HG03565 (cell line): Measurements from ENCODE around the gene SULT1A3.
"Not testable (repeated sequence)": the region's sequence is repeated elsewhere in the genome, so short reads cannot be mapped to it uniquely, and the experiment has no call there.

ENCODE experiments used
- ATAC-seq: cut with Tn5 transposase; IDR thresholded peaks from one replicate; pipeline ENCODE4 v1.9.1; 2021; ENCODE audit warnings: mild to moderate bottlenecking, moderate library complexity; ENCODE audit not compliant: unreplicated experiment

The SULT1A3 gene

GRCh38 chr16:30199049-30199448 lies at the start of gene SULT1A3:
Gene SULT1A3, plus strand, starts transcription at chr16:30199255. Its CDS starts 1,474 bp downstream, at chr16:30200729.
- ATAC-seq = not testable (repeated sequence)

- no peak for ATAC-seq
Measured at GRCh38 chr16:30151091-30151490, 48.0 kb upstream of the SULT1A3 start.

DNA sequence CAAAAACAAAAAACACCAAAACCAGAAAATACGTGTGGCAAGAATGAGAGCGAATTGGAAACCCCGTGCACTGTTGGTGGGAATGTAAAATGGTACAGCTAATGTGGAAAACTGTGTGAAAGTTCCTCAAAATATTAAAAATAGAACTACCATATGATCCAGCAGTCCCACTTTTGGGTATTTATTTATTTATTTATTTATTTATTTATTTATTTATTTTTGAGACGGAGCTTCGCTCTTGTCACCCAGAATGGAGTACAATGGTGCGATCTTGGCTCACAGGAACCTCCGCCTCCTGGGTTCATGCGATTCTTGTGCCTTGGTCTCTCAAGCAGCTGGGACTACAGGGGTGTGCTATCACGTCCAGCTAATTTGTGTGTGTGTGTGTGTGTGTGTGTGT lies 46.5 kb upstream of the SULT1A3 start:
- ATAC-seq = no peak

DNA sequence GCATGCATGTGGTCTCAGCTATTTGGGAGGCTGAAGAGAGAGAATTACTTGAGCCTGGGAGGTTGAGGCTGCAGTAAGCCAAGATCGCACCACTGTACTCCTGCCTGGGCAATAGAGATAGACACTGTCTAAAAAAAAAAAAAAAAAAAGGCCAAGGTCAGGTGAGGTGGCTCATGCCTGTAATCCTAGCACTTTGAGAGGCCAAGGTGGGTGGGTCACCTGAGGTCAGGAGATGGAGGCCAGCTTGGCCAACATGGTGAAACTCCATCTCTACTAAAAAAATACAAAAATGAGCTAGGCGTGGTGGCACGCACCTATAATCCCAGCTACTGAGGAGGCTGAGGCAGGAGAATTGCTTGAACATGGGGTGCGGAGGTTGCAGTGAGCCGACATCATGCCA lies 43.9 kb upstream of the SULT1A3 start:
- no peak for ATAC-seq

- ATAC-seq = no peak
Measured at GRCh38 chr16:30157214-30157613, 41.8 kb upstream of the SULT1A3 start.

DNA sequence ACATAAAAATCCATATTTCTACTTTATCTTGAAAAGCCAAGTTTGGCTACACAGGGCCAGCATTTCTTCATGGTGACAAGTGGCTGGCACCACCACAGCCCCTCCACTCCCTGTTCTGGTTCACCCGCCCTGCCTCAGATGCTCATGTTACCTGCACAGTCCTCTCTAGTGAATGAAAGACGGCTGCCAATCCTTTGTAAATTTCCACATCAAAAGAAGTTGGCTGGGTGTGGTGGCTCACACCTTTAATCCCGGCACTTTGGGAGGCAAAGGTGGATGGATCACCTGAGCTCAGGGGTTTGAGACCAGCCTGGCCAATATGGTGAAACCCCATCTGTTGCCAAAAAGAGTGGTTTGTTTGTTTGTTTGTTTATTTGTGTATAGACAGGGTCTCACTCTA lies 35.5 kb upstream of the SULT1A3 start:
- ATAC-seq = no peak

DNA sequence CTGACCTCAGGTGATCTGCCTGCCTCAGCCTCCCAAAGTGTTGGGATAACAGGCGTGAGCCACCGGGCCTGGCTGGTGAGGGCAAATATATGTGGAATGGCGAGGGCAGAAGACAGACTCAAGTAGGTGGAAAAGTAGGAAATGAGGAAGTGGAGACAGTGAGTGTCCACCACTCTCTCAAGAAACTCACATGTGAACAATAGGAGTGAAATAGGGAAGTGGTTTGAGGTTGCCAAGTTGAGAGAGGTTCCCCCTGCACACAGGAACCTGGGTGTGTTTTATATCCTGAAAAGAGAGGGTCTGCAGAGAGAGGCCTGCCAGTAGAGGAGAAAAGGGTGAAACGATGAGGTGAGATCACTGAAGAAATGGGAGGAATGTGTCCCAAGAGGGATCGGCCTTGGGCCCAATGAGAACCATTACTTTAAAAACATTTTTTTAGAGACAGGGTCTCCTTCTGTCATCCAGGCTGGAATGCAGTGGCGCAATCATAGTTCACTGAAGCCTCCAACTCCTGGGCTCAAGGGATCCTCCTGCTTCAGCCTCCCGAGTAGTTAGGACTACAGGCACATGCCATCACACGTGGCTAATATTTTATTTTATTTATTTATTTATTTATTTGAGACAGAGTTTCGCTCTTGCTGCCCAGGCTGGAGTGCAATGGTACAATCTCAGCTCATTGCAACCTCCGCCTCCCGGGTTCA lies 32.7 kb upstream of the SULT1A3 start:
- no peak for ATAC-seq

DNA sequence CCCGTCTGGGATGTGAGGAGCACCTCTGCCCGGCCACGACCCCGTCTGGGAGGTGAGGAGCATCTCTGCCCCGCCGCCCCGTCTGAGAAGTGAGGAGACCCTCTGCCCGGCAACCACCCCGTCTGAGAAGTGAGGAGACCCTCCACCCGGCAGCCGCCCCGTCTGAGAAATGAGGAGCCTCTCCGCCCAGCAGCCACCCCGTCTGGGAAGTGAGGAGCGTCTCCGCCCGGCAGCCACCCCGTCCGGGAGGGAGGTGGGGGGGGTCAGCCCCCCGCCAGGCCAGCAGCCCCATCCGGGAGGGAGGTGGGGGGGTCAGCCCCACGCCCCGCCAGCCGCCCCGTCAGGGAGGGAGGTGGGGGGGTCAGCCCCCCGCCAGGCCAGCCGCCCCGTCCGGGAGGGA lies 30.3 kb upstream of the SULT1A3 start:
- not testable (repeated sequence) for ATAC-seq

DNA sequence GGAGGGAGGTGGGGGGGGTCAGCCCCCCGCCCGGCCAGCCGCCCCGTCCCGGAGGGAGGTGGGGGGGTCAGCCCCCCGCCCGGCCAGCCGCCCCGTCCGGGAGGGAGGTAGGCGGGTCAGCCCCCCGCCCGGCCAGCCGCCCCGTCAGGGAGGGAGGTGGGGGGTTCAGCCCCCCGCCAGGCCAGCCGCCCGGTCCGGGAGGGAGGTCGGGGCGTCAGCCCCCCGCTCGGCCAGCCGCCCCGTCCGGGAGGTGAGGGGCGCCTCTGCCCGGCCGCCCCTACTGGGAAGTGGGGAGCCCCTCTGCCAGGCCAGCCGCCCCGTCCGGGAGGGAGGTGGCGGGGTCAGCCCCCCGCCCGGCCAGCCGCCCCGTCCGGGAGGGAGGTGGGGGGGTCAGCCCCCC lies 29.6 kb upstream of the SULT1A3 start:
- not testable (repeated sequence) for ATAC-seq

DNA sequence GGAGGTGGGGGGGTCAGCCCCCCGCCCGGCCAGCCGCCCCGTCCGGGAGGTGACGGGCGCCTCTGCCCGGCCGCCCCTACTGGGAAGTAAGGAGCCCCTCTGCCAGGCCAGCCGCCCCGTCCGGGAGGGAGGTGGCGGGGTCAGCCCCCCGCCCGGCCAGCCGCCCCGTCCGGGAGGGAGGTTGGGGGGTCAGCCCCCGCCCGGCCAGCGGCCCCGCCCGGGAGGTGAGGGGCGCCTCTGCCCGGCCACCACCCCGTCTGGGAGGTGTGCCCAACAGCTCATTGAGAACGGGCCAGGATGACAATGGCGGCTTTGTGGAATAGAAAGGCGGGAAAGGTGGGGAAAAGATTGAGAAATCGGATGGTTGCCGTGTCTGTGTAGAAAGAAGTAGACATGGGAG lies 28.9 kb upstream of the SULT1A3 start:
- ATAC-seq = not testable (repeated sequence)

DNA sequence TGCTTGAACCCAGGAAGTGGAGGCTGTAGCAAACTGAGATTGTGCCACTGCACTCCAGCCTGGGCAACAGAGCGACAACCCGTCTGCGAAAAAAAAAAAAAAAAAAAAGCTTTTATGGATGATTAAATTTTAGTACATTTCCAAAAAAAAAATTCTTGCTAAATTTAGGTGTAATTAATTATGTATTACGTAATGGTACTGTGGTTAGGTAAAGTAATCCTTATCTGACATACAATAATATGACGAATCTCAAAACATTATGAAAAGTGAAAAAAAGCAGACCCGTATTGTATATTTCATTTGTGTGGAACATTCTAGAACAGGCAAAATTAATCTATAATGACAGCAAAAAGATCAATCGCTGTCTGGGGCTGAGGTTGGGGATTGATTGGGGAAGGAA lies 26.0 kb upstream of the SULT1A3 start:
- ATAC-seq = no peak

GRCh38 chr16:30176876-30177275 lies 22.2 kb upstream of the SULT1A3 start:
- not testable (repeated sequence) for ATAC-seq

DNA sequence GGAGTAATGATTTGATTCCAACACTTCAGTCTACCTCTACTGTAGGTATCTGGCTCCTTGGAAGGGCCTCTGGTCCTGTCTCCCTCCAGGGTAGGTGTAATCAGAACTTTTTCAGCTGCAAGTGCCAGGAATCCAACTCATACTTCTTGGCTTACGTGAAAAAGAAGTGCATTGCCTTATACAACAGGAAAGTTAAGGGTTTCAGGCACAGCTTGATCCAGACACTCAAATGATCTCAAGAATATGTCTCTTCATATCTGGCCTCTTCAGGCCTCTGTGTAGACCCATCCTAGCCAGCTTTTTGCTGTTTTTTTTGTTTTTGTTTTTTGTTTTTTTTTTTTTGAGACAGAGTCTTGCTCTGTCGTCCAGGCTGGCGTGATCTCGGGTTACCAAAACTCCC lies 19.9 kb upstream of the SULT1A3 start:
- ATAC-seq = no peak

DNA sequence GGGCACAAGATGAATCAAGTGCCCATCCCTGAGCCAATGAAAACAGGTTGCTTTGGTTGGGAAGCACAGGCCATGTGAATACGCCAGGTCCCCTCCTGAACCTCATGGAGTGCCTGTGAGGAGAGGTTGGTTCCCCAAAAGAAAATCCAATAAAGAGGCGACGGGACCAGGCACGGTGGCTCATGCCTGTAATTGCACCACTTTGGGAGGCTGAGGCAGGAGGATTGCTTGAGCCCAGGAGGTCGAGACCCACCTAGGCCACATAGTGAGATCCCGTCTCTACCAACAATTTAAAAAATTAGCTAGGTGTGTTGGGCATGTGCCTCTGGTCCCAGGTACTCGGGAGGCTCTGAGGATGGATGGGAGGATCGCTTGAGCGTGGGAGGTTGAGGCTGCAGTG lies 19.1 kb upstream of the SULT1A3 start:
- no peak for ATAC-seq

GRCh38 chr16:30180741-30181140 lies 18.3 kb upstream of the SULT1A3 start:
- no peak for ATAC-seq

GRCh38 chr16:30183233-30184095 lies 15.6 kb upstream of the SULT1A3 start, which contains the start of gene CORO1A:
Gene CORO1A, plus strand, starts transcription at chr16:30183602. Its CDS starts 1,608 bp downstream, at chr16:30185210.
- peak; percentile 27 for ATAC-seq

DNA sequence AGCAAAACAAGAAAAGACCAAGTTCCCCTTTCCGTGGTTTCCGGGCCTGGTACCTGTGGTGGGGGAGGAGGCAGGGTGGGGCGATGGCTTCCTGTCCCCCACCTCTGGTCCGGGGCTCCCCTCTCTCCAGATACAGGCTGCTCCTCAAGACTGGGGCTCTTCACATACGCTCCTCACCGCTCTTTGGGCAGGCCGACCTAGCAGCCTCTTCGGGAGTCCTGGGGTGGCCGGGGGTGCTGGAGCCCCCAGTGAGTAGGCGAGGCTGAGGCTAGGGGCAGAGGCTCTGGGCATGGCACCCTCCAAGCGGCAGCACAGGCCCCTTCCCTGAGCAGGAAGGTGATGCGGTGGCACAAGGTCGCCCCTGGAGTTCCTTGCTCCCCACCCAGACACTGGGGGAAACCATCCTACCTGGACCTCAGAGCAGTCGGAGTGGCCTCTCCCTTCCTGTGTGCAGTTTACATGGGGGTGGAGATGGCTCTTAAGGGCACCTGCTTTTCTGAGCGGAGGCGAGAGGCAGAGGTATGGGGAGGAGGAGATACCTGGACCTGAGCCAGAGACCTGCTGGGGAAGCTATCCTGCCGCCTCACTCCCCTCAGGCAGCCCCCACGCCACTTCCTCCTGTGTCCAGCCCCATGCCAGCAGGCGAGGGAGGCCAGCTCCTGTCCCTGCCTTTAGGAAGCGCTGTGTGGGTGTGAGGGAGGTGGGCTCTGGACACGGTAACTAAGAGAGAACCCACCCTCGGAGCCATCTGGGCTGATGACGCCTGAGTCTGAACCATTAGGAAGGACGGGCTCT lies 14.8 kb upstream of the SULT1A3 start:
- peak; percentile 14 for ATAC-seq

GRCh38 chr16:30184891-30185682 lies 14.0 kb upstream of the SULT1A3 start:
- ATAC-seq = no peak

DNA sequence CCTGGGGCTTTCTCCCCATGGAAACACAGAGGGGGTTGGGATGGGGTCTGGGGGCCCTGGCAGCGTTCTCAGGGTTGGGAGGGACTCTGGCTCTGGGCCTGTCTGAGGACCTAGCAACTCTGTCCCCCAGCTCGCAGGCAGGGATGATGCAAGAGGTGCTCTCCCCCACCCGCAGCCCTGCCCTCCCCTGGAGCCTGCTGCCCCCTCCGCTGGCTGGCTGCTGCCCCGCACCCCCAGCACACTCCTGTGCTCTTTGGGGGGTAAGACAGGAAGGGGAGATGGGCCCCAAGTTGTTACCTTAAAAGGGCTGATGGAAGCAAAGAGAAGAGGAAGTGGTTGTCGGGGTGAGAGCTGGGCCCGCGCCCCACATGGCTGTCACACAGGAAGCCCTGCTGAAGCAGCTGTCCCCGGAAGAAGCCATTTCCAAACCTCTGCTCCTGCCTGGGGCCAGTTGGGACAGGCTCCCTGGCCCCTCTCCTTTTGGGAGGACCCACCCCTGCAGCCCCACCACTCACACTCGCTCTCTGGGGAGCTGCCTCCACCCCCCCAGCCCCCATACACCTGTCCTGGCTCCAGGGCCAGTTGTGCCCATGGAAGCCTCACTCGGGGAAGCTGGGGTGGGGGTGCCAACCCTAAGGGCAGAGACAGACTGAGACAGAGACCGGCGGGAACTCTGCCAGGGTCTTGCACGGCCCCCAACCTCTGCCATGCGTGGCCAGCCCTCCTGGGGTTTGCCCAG lies 13.2 kb upstream of the SULT1A3 start:
- no peak for ATAC-seq

DNA sequence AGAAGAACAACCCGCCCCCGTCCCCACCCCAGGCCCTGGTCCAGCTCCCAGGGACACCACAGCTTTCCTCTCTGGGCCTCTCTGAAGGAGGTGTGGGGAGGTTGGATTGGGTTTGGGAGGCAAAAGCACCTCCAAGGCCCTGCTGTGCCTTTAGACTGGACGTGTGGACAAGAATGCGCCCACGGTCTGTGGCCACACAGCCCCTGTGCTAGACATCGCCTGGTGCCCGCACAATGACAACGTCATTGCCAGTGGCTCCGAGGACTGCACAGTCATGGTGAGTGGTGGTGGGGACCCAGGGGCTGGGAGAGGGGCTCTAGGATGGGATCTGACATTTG lies 12.6 kb upstream of the SULT1A3 start:
- ATAC-seq = no peak
